Astrocyte (in vitro differentiated cells and primary cell): ENCODE results near the gene FAM227A. TPM values are rescaled to one million over a fixed set of nuclear protein-coding genes. Genes with fewer than 3 reads are reported as not detected.

Source experiments
- DNase-seq: peaks from one replicate; pipeline ENCODE4 v3.0.0-alpha.2; 2010; ENCODE audit warnings: low read depth
- FAIRE-seq: peaks from 2 replicates; lab custom pipeline; 2011; peaks lifted over from hg19 to GRCh38; lab: Jason Lieb, UNC
- H2AFZ ChIP-seq: 2 replicates; pipeline ENCODE4 v1.6.0; 2012; ENCODE audit warnings: low read depth, low read length, inconsistent platforms
- H3K27ac ChIP-seq: 2 replicates; pipeline ENCODE4 v1.5.1; 2011; ENCODE audit warnings: low read depth, low read length, inconsistent platforms
- H3K27me3 ChIP-seq: 2 replicates; pipeline ENCODE4 v1.6.0; 2011; ENCODE audit warnings: low read length, inconsistent platforms; ENCODE audit not compliant: insufficient read depth
- H3K36me3 ChIP-seq: 2 replicates; pipeline ENCODE4 v1.5.1; 2011; ENCODE audit warnings: low read length, inconsistent platforms; ENCODE audit not compliant: insufficient read depth
- H3K4me1 ChIP-seq: 2 replicates; pipeline ENCODE4 v1.5.1; 2011; ENCODE audit warnings: low read length, inconsistent platforms; ENCODE audit not compliant: insufficient read depth
- H3K4me2 ChIP-seq: 2 replicates; pipeline ENCODE4 v1.6.0; 2012; ENCODE audit warnings: low read length, inconsistent platforms
- H3K4me3 ChIP-seq: 2 replicates; pipeline ENCODE4 v1.5.1; 2011; ENCODE audit warnings: low read depth, mild to moderate bottlenecking, low read length, inconsistent platforms; ENCODE audit not compliant: insufficient read depth
- H3K79me2 ChIP-seq: 2 replicates; pipeline ENCODE4 v1.6.0; 2012; ENCODE audit warnings: mild to moderate bottlenecking, low read length, inconsistent platforms; ENCODE audit not compliant: insufficient read depth
- H3K9ac ChIP-seq: 2 replicates; pipeline ENCODE4 v1.6.0; 2012; ENCODE audit warnings: mild to moderate bottlenecking, low read length, inconsistent platforms
- H3K9me3 ChIP-seq: 2 replicates; pipeline ENCODE4 v1.5.1; 2012; ENCODE audit warnings: low read depth, mild to moderate bottlenecking, low read length, inconsistent platforms; ENCODE audit not compliant: insufficient read depth
- H4K20me1 ChIP-seq: 2 replicates; pipeline ENCODE4 v1.6.0; 2012; ENCODE audit warnings: low read length, inconsistent platforms; ENCODE audit not compliant: insufficient read depth
- H3K27ac Mint-ChIP-seq: one replicate; pipeline ENCODE4 v1.8.0; 2021; ENCODE audit warnings: mild to moderate bottlenecking, mixed read lengths; ENCODE audit not compliant: unreplicated experiment
- H3K27me3 Mint-ChIP-seq: one replicate; pipeline ENCODE4 v1.8.0; 2021; ENCODE audit warnings: low read depth, mixed read lengths; ENCODE audit not compliant: unreplicated experiment
- H3K36me3 Mint-ChIP-seq: one replicate; pipeline ENCODE4 v1.8.0; 2021; ENCODE audit warnings: low read depth, mixed read lengths; ENCODE audit not compliant: unreplicated experiment
- H3K4me1 Mint-ChIP-seq: one replicate; pipeline ENCODE4 v1.8.0; 2021; ENCODE audit warnings: low read depth, mixed read lengths; ENCODE audit not compliant: unreplicated experiment
- H3K4me3 Mint-ChIP-seq: one replicate; pipeline ENCODE4 v1.8.0; 2021; ENCODE audit warnings: mild to moderate bottlenecking, moderate library complexity, mixed read lengths; ENCODE audit not compliant: unreplicated experiment
- H3K9me3 Mint-ChIP-seq: one replicate; pipeline ENCODE4 v1.8.0; 2021; ENCODE audit warnings: mild to moderate bottlenecking, mixed read lengths; ENCODE audit not compliant: unreplicated experiment
- EZH2 ChIP-seq: IDR thresholded peaks from 2 replicates; pipeline ENCODE4 v1.6.1; 2012; ENCODE audit warnings: mild to moderate bottlenecking, low read length, inconsistent platforms; ENCODE audit not compliant: insufficient read depth
- total RNA-seq: library from RNA; stranded (reverse); gene quantifications from 2 replicates; pipeline ENCODE4 v1.2.1, GENCODE V29; 2021
- TF ChIP-seq, protein P1 (sequence below): IDR thresholded peaks from 2 replicates; pipeline ENCODE4 v1.5.1; 2011; ENCODE audit warnings: low read depth, mild to moderate bottlenecking, inconsistent platforms, low read length, moderate library complexity; ENCODE audit not compliant: insufficient read depth

Gene FAM227A
- total RNA-seq, 1 donor from 2014 or later: 3.4 TPM

DNA sequence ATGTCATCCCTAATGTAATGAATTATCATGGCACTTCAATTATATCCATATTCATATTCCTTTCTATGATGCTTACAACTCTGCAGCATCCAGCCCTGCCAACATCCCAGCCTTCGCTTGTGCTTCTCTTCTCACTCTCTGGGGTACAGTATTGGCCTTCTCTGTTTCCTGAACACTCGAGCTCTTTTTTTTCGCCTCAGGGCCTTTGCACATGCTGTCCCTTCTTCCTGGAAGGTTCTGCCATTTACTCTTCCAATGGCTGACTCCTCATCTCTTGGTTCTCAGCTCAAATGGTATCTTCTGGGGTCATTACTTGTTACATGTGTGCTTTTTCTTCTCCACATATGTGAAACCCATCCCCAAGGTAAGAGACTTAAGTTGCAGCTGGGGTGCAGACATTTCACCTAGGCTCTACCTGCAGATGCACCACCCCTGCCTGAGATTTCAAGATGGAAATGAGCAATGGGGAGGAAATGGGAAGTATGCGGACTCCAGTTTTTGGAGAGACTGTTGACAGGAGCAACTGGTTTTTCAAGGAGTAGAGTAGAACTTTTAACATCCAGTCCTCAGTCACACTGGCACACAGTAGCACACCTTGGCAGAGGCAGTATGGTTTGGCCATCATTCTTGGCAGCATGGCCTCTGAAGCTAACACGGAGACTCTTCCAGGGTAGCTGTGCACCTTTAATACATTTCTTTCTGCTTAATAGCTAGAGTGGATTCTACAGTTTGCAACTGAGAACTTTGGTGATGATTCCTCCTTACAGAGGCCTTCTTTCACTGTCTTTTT lies 43.8 kb downstream of the FAM227A start:
- no peak overlapping the region for H3K4me3 Mint-ChIP-seq
- TF ChIP-seq, protein P1, sequence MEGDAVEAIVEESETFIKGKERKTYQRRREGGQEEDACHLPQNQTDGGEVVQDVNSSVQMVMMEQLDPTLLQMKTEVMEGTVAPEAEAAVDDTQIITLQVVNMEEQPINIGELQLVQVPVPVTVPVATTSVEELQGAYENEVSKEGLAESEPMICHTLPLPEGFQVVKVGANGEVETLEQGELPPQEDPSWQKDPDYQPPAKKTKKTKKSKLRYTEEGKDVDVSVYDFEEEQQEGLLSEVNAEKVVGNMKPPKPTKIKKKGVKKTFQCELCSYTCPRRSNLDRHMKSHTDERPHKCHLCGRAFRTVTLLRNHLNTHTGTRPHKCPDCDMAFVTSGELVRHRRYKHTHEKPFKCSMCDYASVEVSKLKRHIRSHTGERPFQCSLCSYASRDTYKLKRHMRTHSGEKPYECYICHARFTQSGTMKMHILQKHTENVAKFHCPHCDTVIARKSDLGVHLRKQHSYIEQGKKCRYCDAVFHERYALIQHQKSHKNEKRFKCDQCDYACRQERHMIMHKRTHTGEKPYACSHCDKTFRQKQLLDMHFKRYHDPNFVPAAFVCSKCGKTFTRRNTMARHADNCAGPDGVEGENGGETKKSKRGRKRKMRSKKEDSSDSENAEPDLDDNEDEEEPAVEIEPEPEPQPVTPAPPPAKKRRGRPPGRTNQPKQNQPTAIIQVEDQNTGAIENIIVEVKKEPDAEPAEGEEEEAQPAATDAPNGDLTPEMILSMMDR: no peak
- TF ChIP-seq EZH2: no peak
- no peak for FAIRE-seq
- Histone ChIP-seq H3K9me3 (no peaks in the 10 kb centered on the region), H3K9ac (no peak overlapping the region), H3K27ac (no peak overlapping the region), H3K4me1 (no peaks in the 10 kb centered on the region), H3K4me3 (no peak overlapping the region), H3K36me3 (no peaks in the 10 kb centered on the region), H2AFZ (no peak overlapping the region), H4K20me1 (no peaks in the 10 kb centered on the region), H3K27me3 (no peaks in the 10 kb centered on the region), H3K4me2 (no peak overlapping the region), H3K79me2 (no peaks in the 10 kb centered on the region)
- no peak overlapping the region for H3K27ac Mint-ChIP-seq
- H3K36me3 Mint-ChIP-seq: peaks cover 21% of the 10 kb centered on the region
- peaks cover 3% of the 10 kb centered on the region for H3K9me3 Mint-ChIP-seq
- peaks cover 4% of the 10 kb centered on the region for H3K27me3 Mint-ChIP-seq
- H3K4me1 Mint-ChIP-seq: peaks cover 9% of the 10 kb centered on the region
- DNase-seq: no peak

DNA sequence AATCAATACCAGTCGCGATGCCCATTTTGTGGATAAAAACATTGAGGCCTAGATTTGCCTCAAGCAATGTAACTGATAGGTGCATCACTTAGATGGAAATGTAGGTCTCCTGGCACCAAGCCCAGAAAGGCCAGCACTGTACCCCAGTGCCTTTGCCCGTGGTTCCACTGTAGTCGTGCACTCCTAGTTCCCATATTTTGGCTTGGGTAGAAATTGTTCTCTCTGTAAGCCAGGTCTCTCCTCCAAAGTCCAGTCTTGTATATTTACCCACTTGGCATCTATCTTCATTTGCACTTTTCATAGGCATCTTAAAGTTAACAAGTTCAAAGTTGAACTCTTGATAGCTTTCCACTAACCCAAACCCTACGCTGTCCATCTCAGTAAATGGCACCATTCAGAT lies 44.6 kb downstream of the FAM227A start:
- H3K27me3 ChIP-seq: no peaks in the 10 kb centered on the region
- Mint-ChIP-seq H3K9me3 (peaks cover 3% of the 10 kb centered on the region), H3K27me3 (peaks cover 4% of the 10 kb centered on the region), H3K36me3 (peaks cover 15% of the 10 kb centered on the region), H3K27ac (no peak overlapping the region), H3K4me1 (peaks cover 11% of the 10 kb centered on the region), H3K4me3 (no peak overlapping the region)
- no peak overlapping the region for H2AFZ ChIP-seq
- no peaks in the 10 kb centered on the region for H4K20me1 ChIP-seq
- no peaks in the 10 kb centered on the region for H3K9me3 ChIP-seq
- no peak for TF ChIP-seq EZH2
- TF ChIP-seq, protein P1: no peak
- no peaks in the 10 kb centered on the region for H3K4me1 ChIP-seq
- no peak overlapping the region for H3K4me2 ChIP-seq
- no peak overlapping the region for H3K4me3 ChIP-seq
- FAIRE-seq (no peak), DNase-seq (no peak)
- H3K27ac ChIP-seq: no peak overlapping the region
- H3K79me2 ChIP-seq: no peaks in the 10 kb centered on the region
- no peaks in the 10 kb centered on the region for H3K36me3 ChIP-seq
- no peak overlapping the region for H3K9ac ChIP-seq

DNA sequence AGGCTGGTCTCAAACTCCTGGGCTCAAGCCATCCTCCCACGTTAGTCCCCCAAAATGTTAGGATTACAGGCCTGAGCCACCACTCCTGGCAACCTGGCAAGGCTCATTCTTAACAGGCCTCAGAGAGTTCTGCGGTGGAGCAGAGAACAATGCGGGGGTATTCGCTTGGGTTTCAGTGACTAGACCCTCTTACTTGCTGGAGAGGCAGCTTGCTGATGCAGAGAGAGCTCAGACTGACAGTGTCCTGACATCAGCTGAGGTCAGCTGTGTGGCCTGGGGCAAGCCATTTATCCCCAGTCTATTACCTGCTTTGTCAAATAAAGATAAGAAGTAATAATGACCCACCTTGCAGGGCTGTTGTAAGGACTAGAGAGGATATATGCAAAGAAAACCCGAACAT lies 46.0 kb downstream of the FAM227A start:
- Histone ChIP-seq H3K27me3 (no peaks in the 10 kb centered on the region), H3K4me3 (no peak overlapping the region), H3K27ac (no peak overlapping the region), H2AFZ (no peak overlapping the region), H3K36me3 (no peaks in the 10 kb centered on the region), H3K79me2 (no peaks in the 10 kb centered on the region), H4K20me1 (no peaks in the 10 kb centered on the region), H3K4me2 (no peak overlapping the region), H3K4me1 (no peaks in the 10 kb centered on the region), H3K9ac (no peak overlapping the region), H3K9me3 (no peaks in the 10 kb centered on the region)
- no peak for FAIRE-seq
- DNase-seq: no peak
- H3K27ac Mint-ChIP-seq: no peak overlapping the region
- H3K27me3 Mint-ChIP-seq: peaks cover 4% of the 10 kb centered on the region
- H3K4me3 Mint-ChIP-seq: no peak overlapping the region
- H3K9me3 Mint-ChIP-seq: peaks cover 3% of the 10 kb centered on the region
- TF ChIP-seq, protein P1: no peak
- no peak for TF ChIP-seq EZH2
- H3K4me1 Mint-ChIP-seq: peaks cover 15% of the 10 kb centered on the region
- peaks cover 9% of the 10 kb centered on the region for H3K36me3 Mint-ChIP-seq
